HEK293 (cell line): Measurements from ENCODE around the gene RPL10A.

Source experiments
- CTCF ChIA-PET: fragments of 350-600 bp; formaldehyde crosslinking; extraction: SDS; loops from one replicate; lab custom pipeline; 2021; ENCODE audit warnings: antibody characterized with exemption; lab: Yijun Ruan, JAX
- POLR2A ChIA-PET: fragments of 300-600 bp; formaldehyde crosslinking; extraction: SDS; loops from one replicate; lab custom pipeline; 2020; ENCODE audit warnings: antibody characterized with exemption, inconsistent platforms; lab: Yijun Ruan, JAX
- H3K27ac ChIP-seq: fragments of 200-500 bp; sonication (Bioruptor generic); 2 replicates; pipeline ENCODE4 v1.5.1; 2014; ENCODE audit warnings: low read depth, low read length, control low read depth, inconsistent platforms; ENCODE audit errors: extremely low read depth
- H3K36me3 ChIP-seq, 2 experiments: fragments of 200-500 bp in 1 of 2; sonication (Bioruptor generic) in 1 of 2; 1 replicate in 1 of 2; 2 replicates in 1 of 2; pipeline ENCODE4 v1.5.1; 2014 to 2017; ENCODE audit warnings: inconsistent platforms in 2 of 2, low read length in 2 of 2; ENCODE audit not compliant: control insufficient read depth in 2 of 2, insufficient read depth in 1 of 2
- H3K4me1 ChIP-seq: fragments of 200-500 bp; sonication (Bioruptor generic); 2 replicates; pipeline ENCODE4 v1.5.1; 2014; ENCODE audit warnings: mild to moderate bottlenecking, low read length, inconsistent platforms; ENCODE audit not compliant: control insufficient read depth, insufficient read depth
- H3K4me3 ChIP-seq: 2 replicates; pipeline ENCODE4 v1.5.1; 2011; ENCODE audit warnings: low read depth, mild to moderate bottlenecking, control low read depth, low read length, moderate library complexity
- H3K9me3 ChIP-seq: fragments of 200-500 bp; sonication (Bioruptor generic); 2 replicates; pipeline ENCODE4 v1.5.1; 2014; ENCODE audit warnings: low read depth, low read length, inconsistent platforms; ENCODE audit not compliant: control insufficient read depth, insufficient read depth
- GLIS2 ChIP-seq: fragments of 450-650 bp; formaldehyde crosslinking; IDR thresholded peaks from 2 replicates; pipeline ENCODE4 v1.5.1; 2016; ENCODE audit warnings: missing biosample characterization, missing genetic modification characterization
- HOXD13 ChIP-seq: sonication (generic); formaldehyde crosslinking; IDR thresholded peaks from 2 replicates; pipeline ENCODE4 v1.8.0; 2022; ENCODE audit warnings: missing genetic modification reagents, borderline replicate concordance
- SP7 ChIP-seq: fragments of 450-650 bp; formaldehyde crosslinking; IDR thresholded peaks from 2 replicates; pipeline ENCODE4 v1.5.1; 2016; ENCODE audit warnings: missing biosample characterization, missing genetic modification characterization
- ZBTB11 ChIP-seq: fragments of 450-650 bp; formaldehyde crosslinking; conservative IDR thresholded peaks from 2 replicates; pipeline ENCODE4 v1.5.1; 2016; ENCODE audit warnings: low read depth, missing biosample characterization, missing genetic modification characterization
- ZBTB17 ChIP-seq: fragments of 450-650 bp; formaldehyde crosslinking; IDR thresholded peaks from 2 replicates; pipeline ENCODE4 v1.5.1; 2016; ENCODE audit warnings: missing biosample characterization, missing genetic modification characterization
- ZEB2 ChIP-seq: fragments of 450-650 bp; formaldehyde crosslinking; IDR thresholded peaks from 2 replicates; pipeline ENCODE4 v1.5.1; 2016; ENCODE audit warnings: missing biosample characterization, missing genetic modification characterization
- ZFP69B ChIP-seq: fragments of 450-650 bp; formaldehyde crosslinking; IDR thresholded peaks from 2 replicates; pipeline ENCODE4 v1.5.1; 2016; ENCODE audit warnings: missing biosample characterization, missing genetic modification characterization
- ZIC2 ChIP-seq: fragments of 450-650 bp; formaldehyde crosslinking; IDR thresholded peaks from 2 replicates; pipeline ENCODE4 v1.5.1; 2016; ENCODE audit warnings: missing biosample characterization, missing genetic modification characterization
- ZNF10 ChIP-seq: fragments of 450-650 bp; formaldehyde crosslinking; IDR thresholded peaks from 2 replicates; pipeline ENCODE4 v1.5.1; 2017; ENCODE audit warnings: missing biosample characterization, missing genetic modification characterization
- ZNF114 ChIP-seq: fragments of 450-650 bp; formaldehyde crosslinking; IDR thresholded peaks from 2 replicates; pipeline ENCODE4 v1.5.0; 2017; ENCODE audit warnings: missing biosample characterization, missing genetic modification characterization
- ZNF266 ChIP-seq: fragments of 450-650 bp; formaldehyde crosslinking; IDR thresholded peaks from 2 replicates; pipeline ENCODE4 v1.5.1; 2016; ENCODE audit warnings: missing biosample characterization, missing genetic modification characterization, low read depth
- ZNF335 ChIP-seq: fragments of 450-650 bp; formaldehyde crosslinking; conservative IDR thresholded peaks from 2 replicates; pipeline ENCODE4 v1.5.1; 2016; ENCODE audit warnings: missing biosample characterization, missing genetic modification characterization
- ZNF391 ChIP-seq: fragments of 450-650 bp; formaldehyde crosslinking; IDR thresholded peaks from 2 replicates; pipeline ENCODE4 v1.5.1; 2016; ENCODE audit warnings: low read depth, missing biosample characterization, missing genetic modification characterization, borderline replicate concordance
- ZNF398 ChIP-seq: fragments of 450-650 bp; formaldehyde crosslinking; IDR thresholded peaks from 2 replicates; pipeline ENCODE4 v1.5.1; 2017; ENCODE audit warnings: missing biosample characterization, missing genetic modification characterization
- ZNF558 ChIP-seq: fragments of 450-650 bp; formaldehyde crosslinking; IDR thresholded peaks from 2 replicates; pipeline ENCODE4 v1.5.1; 2016; ENCODE audit warnings: missing biosample characterization, missing genetic modification characterization
- ZNF626 ChIP-seq: fragments of 450-650 bp; sonication (Bioruptor Pico); formaldehyde crosslinking; IDR thresholded peaks from 2 replicates; pipeline ENCODE4 v1.5.1; 2018; ENCODE audit warnings: missing biosample characterization, missing genetic modification characterization, inconsistent platforms
- ZNF629 ChIP-seq: fragments of 450-650 bp; formaldehyde crosslinking; IDR thresholded peaks from 2 replicates; pipeline ENCODE4 v1.5.1; 2017; ENCODE audit warnings: missing biosample characterization, missing genetic modification characterization
- ZNF768 ChIP-seq: fragments of 450-650 bp; formaldehyde crosslinking; IDR thresholded peaks from 2 replicates; pipeline ENCODE4 v1.5.1; 2018; ENCODE audit warnings: missing biosample characterization, mild to moderate bottlenecking, missing genetic modification characterization
- ZXDB ChIP-seq: fragments of 450-650 bp; formaldehyde crosslinking; IDR thresholded peaks from 2 replicates; pipeline ENCODE4 v1.5.1; 2016; ENCODE audit warnings: missing biosample characterization, missing genetic modification characterization
- TF ChIP-seq, protein P1 (sequence below): fragments of 450-650 bp; formaldehyde crosslinking; IDR thresholded peaks from 2 replicates; pipeline ENCODE4 v1.5.1; 2016; ENCODE audit warnings: missing biosample characterization, missing genetic modification characterization

The RPL10A gene

DNA sequence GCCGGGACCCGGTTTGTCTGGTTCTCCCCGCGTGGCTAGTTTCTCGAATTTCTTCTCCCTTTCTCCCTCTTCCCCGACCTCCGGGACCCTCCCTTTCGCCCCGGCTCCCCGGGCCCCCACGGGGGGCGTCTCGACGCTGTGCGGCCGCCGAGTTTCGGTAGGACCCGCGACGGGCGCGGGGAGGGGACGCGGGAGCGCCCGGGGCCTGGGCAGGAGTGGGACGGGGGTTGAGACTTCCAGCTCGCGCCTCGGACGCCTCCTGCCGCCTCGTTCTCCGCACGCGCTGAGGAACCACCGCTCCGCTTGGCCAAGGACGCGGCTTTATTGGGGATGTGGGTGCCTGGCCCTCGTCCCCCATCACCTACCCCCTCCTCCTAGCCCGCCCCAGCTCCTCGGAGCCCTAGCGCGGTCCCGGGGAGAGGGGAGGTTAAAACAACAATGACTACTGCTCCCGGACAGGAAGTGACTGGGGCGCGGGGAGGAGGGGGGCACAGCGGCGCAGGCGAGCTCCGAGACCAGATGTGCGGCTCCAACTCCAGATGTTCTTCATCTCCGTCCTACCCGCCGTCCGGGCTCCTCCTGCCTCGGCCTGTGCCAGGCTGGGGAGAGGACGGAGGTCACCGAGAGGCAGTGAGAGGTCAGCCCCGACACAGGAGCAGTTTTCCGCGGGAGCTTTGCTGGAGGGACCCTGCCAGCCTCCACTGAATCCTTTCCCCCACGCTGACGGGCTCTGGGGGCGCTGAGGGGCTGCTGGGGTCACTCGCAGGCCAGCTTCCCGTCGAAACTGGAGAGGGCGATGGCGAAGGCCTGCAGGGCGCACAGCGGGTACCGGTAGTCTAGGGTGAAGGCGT lies 29.6 kb downstream of the RPL10A start (continued):
- peak; percentile 43; the same call in 1 of the 2 replicates for TF ChIP-seq ZNF398 (tag by site-specific recombination)

- Histone ChIP-seq H3K27ac (no peak overlapping the region), H3K4me3 (no peak overlapping the region), H3K4me1 (peaks cover 3% of the 10 kb centered on the region), H3K9me3 (no peaks in the 10 kb centered on the region), H3K36me3 (peaks cover 0 to 1% of the 10 kb centered on the region in 2 experiments; a peak in 1 of 3 replicates)
- ChIA-PET CTCF (interaction anchor here (0.7 kb wide), 1 partner anchor 30 kb away, joined by 3 read pairs; no protein-coding TSS in a partner anchor), POLR2A (interaction anchor here (0.6 to 4.3 kb wide), 3 partner anchors 11 to 30 kb away, joined by 3 to 40 read pairs (median 24); partner anchors contain the start of gene RPL10A)
- peak; percentile 82; the same call in 1 of the 2 replicates for TF ChIP-seq ZNF10 (tag by site-specific recombination)
- no peak for TF ChIP-seq ZXDB
- TF ChIP-seq ZBTB11 (tag by site-specific recombination), result no peak
- TF ChIP-seq GLIS2 (tag by site-specific recombination), result peak; percentile 26; the same call in 1 of the 2 replicates
These were observed 30.3 kb downstream of the RPL10A start for GRCh38 chr6:35498422-35499067.

DNA sequence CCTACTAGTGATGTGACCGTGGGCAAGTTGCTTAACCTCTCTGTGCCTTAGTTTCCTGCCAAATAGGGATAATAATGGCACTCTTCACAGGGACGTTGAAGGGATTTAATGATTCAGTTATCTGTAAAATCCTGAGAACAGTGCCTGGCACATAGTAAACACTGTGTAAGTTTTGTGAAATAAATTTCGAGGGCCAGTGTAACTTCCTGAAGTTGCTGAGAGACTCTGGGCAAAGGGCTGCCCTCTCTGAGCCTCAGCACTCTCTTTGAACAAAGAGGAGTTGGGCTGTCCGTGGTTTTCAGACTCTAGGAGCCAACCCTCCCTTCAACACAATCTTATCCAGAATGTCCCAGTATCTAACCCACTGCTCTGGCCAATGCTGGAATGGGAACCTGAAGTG lies 31.2 kb downstream of the RPL10A start:
- peaks cover 3% of the 10 kb centered on the region for H3K4me1 ChIP-seq
- H3K4me3 ChIP-seq, result no peak overlapping the region
- CTCF ChIA-PET, result no interaction called here
- H3K27ac ChIP-seq, result no peak overlapping the region
- H3K36me3 ChIP-seq, result no peaks in the 10 kb centered on the region
- TF ChIP-seq, protein P1, sequence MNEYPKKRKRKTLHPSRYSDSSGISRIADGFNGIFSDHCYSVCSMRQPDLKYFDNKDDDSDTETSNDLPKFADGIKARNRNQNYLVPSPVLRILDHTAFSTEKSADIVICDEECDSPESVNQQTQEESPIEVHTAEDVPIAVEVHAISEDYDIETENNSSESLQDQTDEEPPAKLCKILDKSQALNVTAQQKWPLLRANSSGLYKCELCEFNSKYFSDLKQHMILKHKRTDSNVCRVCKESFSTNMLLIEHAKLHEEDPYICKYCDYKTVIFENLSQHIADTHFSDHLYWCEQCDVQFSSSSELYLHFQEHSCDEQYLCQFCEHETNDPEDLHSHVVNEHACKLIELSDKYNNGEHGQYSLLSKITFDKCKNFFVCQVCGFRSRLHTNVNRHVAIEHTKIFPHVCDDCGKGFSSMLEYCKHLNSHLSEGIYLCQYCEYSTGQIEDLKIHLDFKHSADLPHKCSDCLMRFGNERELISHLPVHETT (tag by site-specific recombination), result no peak
- peak; percentile 81; the same call in 1 of the 2 replicates for TF ChIP-seq ZNF768 (tag by site-specific recombination)
- no peak for TF ChIP-seq ZNF266 (tag by site-specific recombination)
- TF ChIP-seq ZNF114 (tag by site-specific recombination), result no peak
- TF ChIP-seq, all 188 proteins: peak for 1
- no peaks in the 10 kb centered on the region for H3K9me3 ChIP-seq
- POLR2A ChIA-PET, result interaction anchor here (1.5 to 3.6 kb wide), 2 partner anchors 13 to 27 kb away, joined by 3 to 40 read pairs; no protein-coding TSS in a partner anchor

- no peak overlapping the region for H3K4me3 ChIP-seq
- no peaks in the 10 kb centered on the region for H3K9me3 ChIP-seq
- CTCF ChIA-PET, result interaction anchor here (1.0 to 2.1 kb wide), 4 partner anchors 22 to 52 kb away, joined by 3 to 4 read pairs (median 4); no protein-coding TSS in a partner anchor
- POLR2A ChIA-PET, result interaction anchor here (0.5 to 1.5 kb wide), 5 partner anchors 9 to 56 kb away, joined by 3 to 6 read pairs (median 3); no protein-coding TSS in a partner anchor
- H3K4me1 ChIP-seq, result peaks cover 3% of the 10 kb centered on the region
- no peak overlapping the region for H3K27ac ChIP-seq
- no peaks in the 10 kb centered on the region for H3K36me3 ChIP-seq
- TF ChIP-seq ZNF626 (tag by site-specific recombination) (no peak), ZNF629 (tag by site-specific recombination) (peak; percentile 91), ZNF558 (peak; percentile 51; the same call in 1 of the 2 replicates), ZBTB17 (peak; percentile 62), ZEB2 (tag by site-specific recombination) (peak; percentile 68), ZFP69B (tag by site-specific recombination) (peak; percentile 99), HOXD13 (CRISPR knock-in tag) (no peak), ZIC2 (tag by site-specific recombination) (peak; percentile 38), ZNF391 (tag by site-specific recombination) (no peak), SP7 (peak; percentile 66; the same call in 1 of the 2 replicates), ZNF335 (tag by site-specific recombination) (peak; percentile 95)
These were observed 32.6 kb downstream of the RPL10A start for GRCh38 chr6:35500782-35501181.
